CD4-positive, CD25-positive, alpha-beta regulatory T cell (primary cell): ENCODE measurements around the gene B3GNT9. TPM values are rescaled to one million over a fixed set of nuclear protein-coding genes. Genes with fewer than 3 reads are reported as not detected.
"Not testable (repeated sequence)": the region's sequence is repeated elsewhere in the genome, so short reads cannot be mapped to it uniquely, and the experiment has no call there.

ENCODE experiments used
- ATAC-seq, 2 donors: fragments of 150-1000 bp; cut with Tn5 transposase; one replicate each; pipeline ENCODE4 v1.10.0; 2021; ENCODE audit warnings: low read depth in 2 of 2, moderate number of reproducible peaks in 2 of 2, moderate library complexity in 1 of 2
- DNase-seq, 3 donors: peaks; one replicate each; pipeline versions ENCODE4 v3.0.0 to v3.0.0-alpha.2; 2012 to 2022; ENCODE audit warnings: mixed read lengths in 1 of 3
- H3K27ac ChIP-seq: one replicate; pipeline ENCODE4 v1.7.0; 2013; ENCODE audit warnings: mild to moderate bottlenecking, low read length; ENCODE audit not compliant: insufficient read depth, poor library complexity, severe bottlenecking
- H3K27me3 ChIP-seq: one replicate; pipeline ENCODE4 v1.7.0; 2013; ENCODE audit warnings: low read length; ENCODE audit not compliant: control insufficient read depth, insufficient read depth
- H3K36me3 ChIP-seq: one replicate; pipeline ENCODE4 v1.7.0; 2013; ENCODE audit warnings: mild to moderate bottlenecking, low read length, moderate library complexity; ENCODE audit not compliant: control insufficient read depth, insufficient read depth
- H3K4me1 ChIP-seq: 2 replicates; pipeline ENCODE4 v1.7.0; 2013; ENCODE audit warnings: mild to moderate bottlenecking, low read length; ENCODE audit not compliant: insufficient read depth, control insufficient read depth, poor library complexity, severe bottlenecking
- H3K4me3 ChIP-seq: one replicate; pipeline ENCODE4 v1.7.0; 2013; ENCODE audit warnings: low read depth, mild to moderate bottlenecking, low read length, moderate library complexity
- H3K9me3 ChIP-seq, 2 experiments: 1 replicate in 1 of 2; 2 replicates in 1 of 2; pipeline ENCODE4 v1.7.0; 2013; ENCODE audit warnings: low read length in 2 of 2, mild to moderate bottlenecking in 1 of 2, moderate library complexity in 1 of 2; ENCODE audit not compliant: control insufficient read depth in 2 of 2
- H3K27ac Mint-ChIP-seq, 3 donors: one replicate each; pipeline ENCODE4 v1.8.0; 2020 to 2022; ENCODE audit warnings: mild to moderate bottlenecking in 3 of 3, mixed read lengths in 3 of 3, moderate library complexity in 2 of 3
- H3K27me3 Mint-ChIP-seq: one replicate; pipeline ENCODE4 v1.8.0; 2022; ENCODE audit warnings: mild to moderate bottlenecking, mixed read lengths
- H3K36me3 Mint-ChIP-seq: one replicate; pipeline ENCODE4 v1.8.0; 2020; ENCODE audit warnings: mixed read lengths
- H3K4me1 Mint-ChIP-seq, 4 donors: one replicate each; pipeline ENCODE4 v1.8.0; 2020 to 2022; ENCODE audit warnings: mixed read lengths in 4 of 4, mild to moderate bottlenecking in 1 of 4
- H3K4me3 Mint-ChIP-seq, 4 donors: one replicate each; pipeline ENCODE4 v1.8.0; 2020 to 2022; ENCODE audit warnings: mild to moderate bottlenecking in 4 of 4, mixed read lengths in 4 of 4, moderate library complexity in 3 of 4
- H3K9me3 Mint-ChIP-seq, 7 donors: one replicate each; pipeline ENCODE4 v1.8.0; 2020 to 2022; ENCODE audit warnings: mixed read lengths in 7 of 7, mild to moderate bottlenecking in 3 of 7, moderate library complexity in 2 of 7
- polyA plus RNA-seq, 4 donors: library from polyadenylated mRNA; unstranded; fragments of 300-500 nt; fragmentation: Illumina TruSeq; gene quantifications; one replicate each; pipeline ENCODE4 v1.2.3, GENCODE V29; 2021
- total RNA-seq: library from RNA; stranded (reverse); gene quantifications from one replicate; pipeline ENCODE4 v1.2.3, GENCODE V29; 2022

Gene B3GNT9
- total and polyA plus RNA-seq, 5 donors from 2014 or later: 0.44 to 3.4 (median 1.3) TPM

DNA sequence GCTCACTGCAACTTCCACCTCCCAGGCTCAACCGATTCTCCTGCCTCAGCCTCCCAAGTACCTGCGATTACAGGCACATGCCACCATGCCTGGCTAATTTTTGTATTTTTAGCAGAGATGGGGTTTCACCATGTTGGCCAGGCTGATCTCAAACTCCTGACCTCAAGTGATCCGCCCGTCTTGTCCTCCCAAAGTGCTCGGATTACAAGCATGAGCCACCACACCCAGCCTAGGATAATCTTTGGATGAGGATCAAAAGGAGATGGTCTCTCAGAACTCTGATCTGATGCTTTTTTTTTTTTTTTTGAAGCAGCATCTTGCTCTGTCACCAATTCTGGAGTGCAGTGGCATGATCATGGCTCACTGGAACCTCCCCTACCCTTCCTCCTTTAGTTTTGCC, 28.0 kb downstream of the B3GNT9 start:
- not testable (repeated sequence) for H3K4me1 ChIP-seq, H3K27me3 Mint-ChIP-seq, H3K27me3 ChIP-seq, H3K4me3 ChIP-seq, H3K9me3 Mint-ChIP-seq, H3K27ac ChIP-seq, ATAC-seq, DNase-seq, H3K4me3 Mint-ChIP-seq, H3K27ac Mint-ChIP-seq, H3K9me3 ChIP-seq
- peaks cover 53% of the 10 kb centered on the region for H3K36me3 ChIP-seq
- Mint-ChIP-seq H3K36me3 (peaks cover 41% of the 10 kb centered on the region), H3K4me1 (peaks cover 0 to 10% (median 5%) of the 10 kb centered on the region in 4 donors)

DNA sequence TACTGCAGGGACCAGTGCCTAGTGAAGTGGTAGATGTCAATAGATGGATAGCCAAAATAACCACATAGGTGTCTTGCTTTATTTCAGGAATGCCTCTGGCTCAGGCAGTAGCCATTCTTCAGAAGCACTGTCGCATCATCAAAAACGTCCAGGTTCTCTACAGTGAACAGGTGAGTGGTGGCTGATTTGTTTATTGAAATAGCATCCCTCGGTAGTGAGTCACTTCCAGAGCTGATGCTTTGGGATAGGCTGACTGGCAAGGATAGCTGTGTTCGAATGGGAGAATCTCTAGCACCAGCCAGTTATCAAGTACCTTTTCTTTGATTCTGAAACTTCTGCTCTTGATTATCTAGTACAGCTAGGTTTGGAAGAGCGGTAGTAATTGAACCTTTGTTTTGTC, 30.8 kb downstream of the B3GNT9 start:
- no peak overlapping the region for H3K27ac Mint-ChIP-seq
- H3K27me3 ChIP-seq: no peaks in the 10 kb centered on the region
- no peaks in the 10 kb centered on the region for H3K27me3 Mint-ChIP-seq
- peaks cover 5 to 19% (median 11%) of the 10 kb centered on the region in 4 donors for H3K4me1 Mint-ChIP-seq
- no peaks in the 10 kb centered on the region for H3K9me3 ChIP-seq
- H3K9me3 Mint-ChIP-seq: no peaks in the 10 kb centered on the region
- H3K27ac ChIP-seq: no peak overlapping the region
- ATAC-seq (no peak), DNase-seq (no peak)
- no peak overlapping the region for H3K4me3 ChIP-seq
- H3K36me3 ChIP-seq: peaks cover 45% of the 10 kb centered on the region
- H3K4me3 Mint-ChIP-seq: no peak overlapping the region
- no peaks in the 10 kb centered on the region for H3K4me1 ChIP-seq
- H3K36me3 Mint-ChIP-seq: peaks cover 34% of the 10 kb centered on the region

- no peak overlapping the region for H3K27ac ChIP-seq
- peaks cover 27% of the 10 kb centered on the region for H3K36me3 ChIP-seq
- ATAC-seq (no peak), DNase-seq (no peak)
- no peak overlapping the region for H3K4me3 Mint-ChIP-seq
- no peaks in the 10 kb centered on the region for H3K27me3 ChIP-seq
- no peak overlapping the region for H3K4me3 ChIP-seq
- no peaks in the 10 kb centered on the region for H3K27me3 Mint-ChIP-seq
- no peaks in the 10 kb centered on the region for H3K9me3 Mint-ChIP-seq
- no peaks in the 10 kb centered on the region for H3K9me3 ChIP-seq
- peaks cover 20% of the 10 kb centered on the region for H3K36me3 Mint-ChIP-seq
- no peaks in the 10 kb centered on the region for H3K4me1 ChIP-seq
- no peak overlapping the region for H3K27ac Mint-ChIP-seq
- H3K4me1 Mint-ChIP-seq: peaks cover 14 to 28% (median 19%) of the 10 kb centered on the region in 4 donors
Observed at GRCh38 chr16:67117716-67118115, 33.1 kb downstream of the B3GNT9 start.

GRCh38 chr16:67116388-67117311, 34.1 kb downstream of the B3GNT9 start:
- Mint-ChIP-seq H3K4me1 (peaks cover 14 to 39% (median 26%) of the 10 kb centered on the region in 4 donors), H3K36me3 (peaks cover 17% of the 10 kb centered on the region), H3K9me3 (no peaks in the 10 kb centered on the region), H3K27ac (peak overlapping the region in 1 of 3 donors; percentile 41), H3K4me3 (no peak overlapping the region), H3K27me3 (no peaks in the 10 kb centered on the region)
- Histone ChIP-seq H3K4me1 (no peaks in the 10 kb centered on the region), H3K9me3 (no peaks in the 10 kb centered on the region), H3K36me3 (peaks cover 17% of the 10 kb centered on the region), H3K27ac (no peak overlapping the region), H3K4me3 (no peak overlapping the region), H3K27me3 (no peaks in the 10 kb centered on the region)
- DNase-seq (no peak), ATAC-seq (no peak)

DNA sequence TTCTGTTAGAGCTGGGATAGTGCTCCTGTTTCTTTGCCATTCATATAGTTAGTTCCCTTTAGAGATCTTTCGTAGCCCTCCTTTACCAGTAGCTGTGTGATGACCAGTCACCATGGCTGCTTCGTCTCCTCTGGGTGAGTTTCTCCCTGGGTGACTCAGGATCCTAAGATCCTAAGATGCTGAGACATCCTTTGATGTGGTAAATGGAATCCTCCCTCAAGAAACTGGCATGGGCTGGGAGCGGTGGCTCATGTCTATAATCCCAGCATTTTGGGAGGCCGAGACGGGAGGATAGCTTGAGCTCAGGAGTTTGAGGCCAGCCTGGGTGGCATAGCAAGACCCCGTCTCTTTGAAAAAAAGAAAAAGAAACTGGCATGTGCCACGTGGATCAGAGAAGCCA, 35.2 kb downstream of the B3GNT9 start:
- DNase-seq: no peak
- peaks cover 13% of the 10 kb centered on the region for H3K36me3 Mint-ChIP-seq
- no peaks in the 10 kb centered on the region for H3K27me3 Mint-ChIP-seq
- peak overlapping the region in 2 of 3 donors; percentile 10 to 67 for H3K27ac Mint-ChIP-seq
- ATAC-seq: no peak
- H3K4me3 ChIP-seq: no peak overlapping the region
- peak overlapping the region in 1 of 4 donors; percentile 23 for H3K4me3 Mint-ChIP-seq
- H3K4me1 ChIP-seq: peaks cover 7% of the 10 kb centered on the region
- H3K27me3 ChIP-seq: no peaks in the 10 kb centered on the region
- peaks cover 11% of the 10 kb centered on the region for H3K36me3 ChIP-seq
- peaks cover 14 to 48% (median 29%) of the 10 kb centered on the region in 4 donors for H3K4me1 Mint-ChIP-seq
- H3K27ac ChIP-seq: no peak overlapping the region
- H3K9me3 ChIP-seq: no peaks in the 10 kb centered on the region
- H3K9me3 Mint-ChIP-seq: no peaks in the 10 kb centered on the region

GRCh38 chr16:67114793-67115192, 36.0 kb downstream of the B3GNT9 start:
- H3K27me3 Mint-ChIP-seq: no peaks in the 10 kb centered on the region
- DNase-seq (no peak), ATAC-seq (no peak)
- H3K4me3 ChIP-seq: no peak overlapping the region
- H3K27me3 ChIP-seq: no peaks in the 10 kb centered on the region
- peak overlapping the region in 2 of 4 donors; percentile 23 to 28 for H3K4me3 Mint-ChIP-seq
- no peaks in the 10 kb centered on the region for H3K9me3 Mint-ChIP-seq
- peaks cover 14 to 47% (median 30%) of the 10 kb centered on the region in 4 donors for H3K4me1 Mint-ChIP-seq
- peaks cover 4% of the 10 kb centered on the region for H3K36me3 ChIP-seq
- H3K4me1 ChIP-seq: peaks cover 13% of the 10 kb centered on the region
- no peaks in the 10 kb centered on the region for H3K9me3 ChIP-seq
- H3K36me3 Mint-ChIP-seq: peaks cover 9% of the 10 kb centered on the region
- peak overlapping the region in 1 of 3 donors; percentile 15 for H3K27ac Mint-ChIP-seq
- H3K27ac ChIP-seq: no peak overlapping the region

DNA sequence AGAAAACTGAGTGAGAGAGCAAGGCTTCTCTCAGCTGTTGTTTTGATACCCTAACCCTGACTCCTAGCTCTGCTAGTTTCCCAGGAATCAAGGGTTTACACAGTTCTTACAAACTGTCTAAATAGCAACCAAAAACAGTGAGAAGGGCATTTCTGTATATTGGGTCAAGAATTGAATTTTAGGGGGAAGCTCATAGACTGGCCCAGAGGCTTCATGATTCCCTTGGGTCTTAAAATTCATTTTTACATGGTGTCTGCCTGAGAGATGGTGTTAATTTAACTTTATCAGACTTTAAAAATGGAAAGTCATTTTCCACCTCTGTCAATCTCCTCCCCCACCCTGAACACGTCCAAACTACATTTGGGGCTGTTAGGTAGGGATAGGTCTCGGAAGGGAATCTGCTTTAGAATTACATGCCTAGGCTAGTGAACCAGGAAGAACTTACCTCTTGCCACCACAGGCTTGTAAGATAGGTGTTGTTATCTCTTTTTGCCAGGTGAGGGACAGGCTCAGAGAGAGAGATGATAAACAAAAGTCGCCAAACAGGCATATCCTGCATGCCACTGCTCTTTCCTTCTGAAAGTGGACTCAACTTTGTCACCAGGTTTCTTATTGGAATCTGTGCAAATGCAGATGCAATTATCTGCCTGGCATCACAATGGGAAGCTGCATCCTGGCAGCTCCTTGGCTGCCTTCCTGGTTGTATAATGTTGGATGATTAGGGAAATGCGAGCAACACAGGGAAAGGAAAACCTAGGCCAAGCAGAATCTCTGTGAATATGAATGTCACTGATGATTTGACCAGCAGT, 38.0 kb downstream of the B3GNT9 start:
- Histone ChIP-seq H3K4me1 (peaks cover 21% of the 10 kb centered on the region), H3K4me3 (no peak overlapping the region), H3K36me3 (peaks cover 3% of the 10 kb centered on the region), H3K27ac (no peak overlapping the region), H3K27me3 (no peaks in the 10 kb centered on the region), H3K9me3 (no peaks in the 10 kb centered on the region)
- DNase-seq: no peak
- Mint-ChIP-seq H3K36me3 (peaks cover 5% of the 10 kb centered on the region), H3K9me3 (no peaks in the 10 kb centered on the region), H3K27me3 (no peaks in the 10 kb centered on the region), H3K27ac (peak overlapping the region in 2 of 3 donors; percentile 20 to 23), H3K4me1 (peaks cover 14 to 50% (median 30%) of the 10 kb centered on the region in 4 donors), H3K4me3 (peak overlapping the region in 1 of 4 donors; percentile 30)
- ATAC-seq: no peak
